ENCODE results near the gene POF1B. TPM values are rescaled to one million over a fixed set of nuclear protein-coding genes. Genes with fewer than 3 reads are reported as not detected.
"Not testable (repeated sequence)": the region's sequence is repeated elsewhere in the genome, so short reads cannot be mapped to it uniquely, and the experiment has no call there.

The POF1B gene
- total RNA-seq, 1 experiment from 2014 or later: 6.6 TPM

GRCh38 chrX:85303544-85303943, 75.9 kb downstream of the POF1B start:
- H3K27me3 ChIP-seq: no peaks in the 10 kb centered on the region
- H3K27ac ChIP-seq: no peak overlapping the region
- H3K4me1 ChIP-seq: no peaks in the 10 kb centered on the region
- no peaks in the 10 kb centered on the region for H3K36me3 ChIP-seq
- H3K9me3 ChIP-seq (replicated peaks): no peaks in the 10 kb centered on the region
- no peak for DNase-seq
- H3K4me3 ChIP-seq: no peak overlapping the region

- Histone ChIP-seq H3K27ac (no peak overlapping the region), H3K4me3 (no peak overlapping the region), H3K4me1 (no peaks in the 10 kb centered on the region), H3K36me3 (no peaks in the 10 kb centered on the region), H3K27me3 (no peaks in the 10 kb centered on the region), H3K9me3 (replicated peaks) (no peaks in the 10 kb centered on the region)
- no peak for DNase-seq
These were observed 90.3 kb downstream of the POF1B start for GRCh38 chrX:85288992-85289723.

GRCh38 chrX:85285286-85285685, 94.2 kb downstream of the POF1B start:
- H3K4me3 ChIP-seq; H3K4me1 ChIP-seq; H3K27ac ChIP-seq; H3K36me3 ChIP-seq; H3K9me3 ChIP-seq (replicated peaks); DNase-seq; H3K27me3 ChIP-seq: not testable (repeated sequence)

GRCh38 chrX:85244450-85245211, 134.8 kb downstream of the POF1B start:
- DNase-seq: peak; percentile 27 to 45

GRCh38 chrX:85243761-85244449, 135.6 kb downstream of the POF1B start, which contains the start of the genes SATL1 and ZNF711:
Gene SATL1 (minus strand): TSS chrX:85243779. CDS start chrX:85108968, 134,811 bp downstream.
Gene ZNF711 (plus strand): TSS chrX:85243991. CDS start chrX:85247573, 3,582 bp downstream.
- peak within 1 kb of the TSS; percentile 98 for H3K27ac ChIP-seq
- DNase-seq: peak; percentile 87 to 89

More at GRCh38 chrX:85244450-85245211, 134.8 kb downstream of the POF1B start:
- peak overlapping the region; percentile 98 for H3K27ac ChIP-seq
- H3K27me3 ChIP-seq: no peaks in the 10 kb centered on the region
- H3K36me3 ChIP-seq: 0 out of 2 replicates have a peak, but pooled peaks cover 3% of the 10 kb centered on the region
- H3K9me3 ChIP-seq (replicated peaks): no peaks in the 10 kb centered on the region
- no peaks in the 10 kb centered on the region for H3K4me1 ChIP-seq
- peak overlapping the region; percentile 95 for H3K4me3 ChIP-seq

GRCh38 chrX:85243155-85243554, 136.3 kb downstream of the POF1B start:
- peak overlapping the region; percentile 95 for H3K4me3 ChIP-seq
- no peaks in the 10 kb centered on the region for H3K27me3 ChIP-seq
- peak overlapping the region; percentile 19; the same call in 1 of the 2 replicates for H3K27ac ChIP-seq
- 0 out of 2 replicates have a peak, but pooled peaks cover 3% of the 10 kb centered on the region for H3K36me3 ChIP-seq
- no peak for DNase-seq
- H3K4me1 ChIP-seq: no peaks in the 10 kb centered on the region
- no peaks in the 10 kb centered on the region for H3K9me3 ChIP-seq (replicated peaks)

More at GRCh38 chrX:85243761-85244449, 135.6 kb downstream of the POF1B start, which contains the start of the genes SATL1 and ZNF711:
- H3K4me3 ChIP-seq: peak within 1 kb of the TSS; percentile 95
- no peaks in the 10 kb centered on the region for H3K27me3 ChIP-seq
- no peaks in the 10 kb centered on the region for H3K9me3 ChIP-seq (replicated peaks)
- no peaks in the 10 kb centered on the region for H3K4me1 ChIP-seq
- H3K36me3 ChIP-seq: 0 out of 2 replicates have a peak, but pooled peaks cover 3% of the 10 kb centered on the region

Other genes with a start within 250 kb of the POF1B start
- 0.46 and 0.57 TPM in 2 replicates for gene SATL1, start 135.9 kb downstream of the POF1B start, total RNA-seq (2014; rRNA removed; shearing (Covaris generic))
- 28.8 and 32.7 TPM in 2 replicates for gene ZNF711, start 135.7 kb downstream of the POF1B start, total RNA-seq (2014; rRNA removed; shearing (Covaris generic))

Measured in SJCRH30 (cell line).